CD4-positive, alpha-beta T cell (primary cell): Measurements from ENCODE around the gene PAK1. TPM values are rescaled to one million over a fixed set of nuclear protein-coding genes. Genes with fewer than 3 reads are reported as not detected.

ENCODE experiments used
- ATAC-seq: fragments of 200-7000 bp; cut with Tn5 transposase; one replicate; pipeline ENCODE4 v1.10.0; 2022; ENCODE audit warnings: mild to moderate bottlenecking; ENCODE audit not compliant: poor library complexity
- CTCF ChIA-PET: fragments of 350-600 bp; sonication (Branson Sonifier 250); formaldehyde crosslinking; loops from one replicate; lab custom pipeline; 2021; ENCODE audit warnings: antibody characterized with exemption, inconsistent platforms; lab: Charles Lee
- POLR2A ChIA-PET: fragments of 350-600 bp; sonication (Branson Sonifier 250); formaldehyde crosslinking; loops from one replicate; lab custom pipeline; 2021; ENCODE audit warnings: antibody characterized with exemption, inconsistent platforms; lab: Charles Lee
- DNase-seq, 14 experiments: peaks; one replicate each; pipeline ENCODE4 v3.0.0-alpha.2; 2013 to 2020; ENCODE audit warnings: mixed read lengths in 2 of 14
- H3K27ac ChIP-seq, 2 donors: one replicate each; pipeline versions ENCODE4 v1.5.1 to v1.7.0; 2013; ENCODE audit warnings: low read length in 2 of 2, low read depth in 1 of 2, mild to moderate bottlenecking in 1 of 2
- H3K27me3 ChIP-seq, 2 experiments: 1 replicate in 1 of 2; 2 replicates in 1 of 2; pipeline versions ENCODE4 v1.6.1 to v1.7.0; 2013; ENCODE audit warnings: low read length in 2 of 2, control low read depth in 1 of 2, mild to moderate bottlenecking in 1 of 2, moderate library complexity in 1 of 2; ENCODE audit not compliant: insufficient read depth in 2 of 2, control insufficient read depth in 1 of 2
- H3K36me3 ChIP-seq: one replicate; pipeline ENCODE4 v1.6.1; 2013; ENCODE audit warnings: low read length, control low read depth; ENCODE audit not compliant: insufficient read depth
- H3K4me1 ChIP-seq: one replicate; pipeline ENCODE4 v1.6.1; 2013; ENCODE audit warnings: low read length, control low read depth; ENCODE audit not compliant: insufficient read depth
- H3K4me3 ChIP-seq: one replicate; pipeline ENCODE4 v1.5.1; 2013; ENCODE audit warnings: mild to moderate bottlenecking, low read length, moderate library complexity
- H3K9me3 ChIP-seq, 2 experiments: 1 replicate in 1 of 2; 2 replicates in 1 of 2; pipeline versions ENCODE4 v1.6.1 to v1.7.0; 2013; ENCODE audit warnings: low read length in 2 of 2, mild to moderate bottlenecking in 2 of 2, control low read depth in 1 of 2, moderate library complexity in 1 of 2; ENCODE audit not compliant: control insufficient read depth in 1 of 2, insufficient read depth in 1 of 2
- H3K27ac Mint-ChIP-seq: one replicate; pipeline ENCODE4 v1.8.0; 2020; ENCODE audit warnings: mixed read lengths
- H3K27me3 Mint-ChIP-seq: one replicate; pipeline ENCODE4 v1.8.0; 2021; ENCODE audit warnings: mixed read lengths
- H3K36me3 Mint-ChIP-seq: one replicate; pipeline ENCODE4 v1.8.0; 2021; ENCODE audit warnings: low read depth, mixed read lengths
- H3K4me1 Mint-ChIP-seq: one replicate; pipeline ENCODE4 v1.8.0; 2021; ENCODE audit warnings: low read depth, mixed read lengths
- H3K4me3 Mint-ChIP-seq: one replicate; pipeline ENCODE4 v1.8.0; 2020; ENCODE audit warnings: mild to moderate bottlenecking, mixed read lengths
- H3K9me3 Mint-ChIP-seq: one replicate; pipeline ENCODE4 v1.8.0; 2020; ENCODE audit warnings: mixed read lengths
- CTCF ChIP-seq: fragments of 200-600 bp; IDR thresholded peaks from one replicate; pipeline ENCODE4 v1.8.0; 2022; ENCODE audit warnings: antibody characterized with exemption, mild to moderate bottlenecking
- intact Hi-C, 2 experiments: fragments of 100-400 bp; cut with DNase I in 1 of 2; cut with micrococcal nuclease in 1 of 2; formaldehyde crosslinking; loops; one replicate each; pipeline versions ENCODE4 v1.15.1 to v1.9.0; 2023 to 2025; cut with DNase I, micrococcal nuclease
- total RNA-seq, 174 experiments: library from RNA in 2 of 174; stranded (reverse) in 2 of 174; gene quantifications; one replicate each; pipeline ENCODE4 v1.2.3 and lab custom pipeline; 2021 to 2026

PAK1 gene
- total RNA-seq, 2 experiments from 2014 or later: 6.9 to 12.6 TPM

- ATAC-seq: no peak
- no peak overlapping the region for H3K4me3 Mint-ChIP-seq
- peaks cover 7% of the 10 kb centered on the region for H3K4me1 ChIP-seq
- peaks cover 11% of the 10 kb centered on the region for H3K4me1 Mint-ChIP-seq
- POLR2A ChIA-PET: no interaction called here
- H3K9me3 ChIP-seq: no peaks in the 10 kb centered on the region
- H3K36me3 ChIP-seq: no peaks in the 10 kb centered on the region
- H3K27me3 Mint-ChIP-seq: peaks cover 33% of the 10 kb centered on the region
- no peak for DNase-seq
- H3K4me3 ChIP-seq: no peak overlapping the region
- TF ChIP-seq CTCF: no peak
- H3K9me3 Mint-ChIP-seq: no peaks in the 10 kb centered on the region
- intact Hi-C loops: no loop called here
- CTCF ChIA-PET: no interaction called here
- H3K27ac ChIP-seq: no peak overlapping the region
- no peak overlapping the region for H3K27ac Mint-ChIP-seq
- no peaks in the 10 kb centered on the region for H3K36me3 Mint-ChIP-seq
- H3K27me3 ChIP-seq: peaks cover 2 to 6% of the 10 kb centered on the region in 2 experiments
Measured at GRCh38 chr11:77468527-77468926, 5.4 kb downstream of the PAK1 start.

- ChIA-PET CTCF (no interaction called here), POLR2A (no interaction called here)
- Mint-ChIP-seq H3K36me3 (no peaks in the 10 kb centered on the region), H3K4me1 (peaks cover 11% of the 10 kb centered on the region), H3K4me3 (no peak overlapping the region), H3K9me3 (no peaks in the 10 kb centered on the region), H3K27ac (no peak overlapping the region), H3K27me3 (peaks cover 34% of the 10 kb centered on the region)
- Histone ChIP-seq H3K4me3 (no peak overlapping the region), H3K27ac (no peak overlapping the region), H3K27me3 (peaks cover 2 to 6% of the 10 kb centered on the region in 2 experiments), H3K9me3 (no peaks in the 10 kb centered on the region), H3K4me1 (peaks cover 3% of the 10 kb centered on the region), H3K36me3 (no peaks in the 10 kb centered on the region)
- DNase-seq (no peak), ATAC-seq (no peak)
- intact Hi-C loops: no loop called here
- no peak for TF ChIP-seq CTCF
Measured at GRCh38 chr11:77467993-77468392, 5.9 kb downstream of the PAK1 start.

- DNase-seq (no peak), ATAC-seq (no peak)
- H3K4me1 Mint-ChIP-seq: peaks cover 8% of the 10 kb centered on the region
- intact Hi-C loops: no loop called here
- H3K9me3 ChIP-seq: no peaks in the 10 kb centered on the region
- H3K4me3 Mint-ChIP-seq: no peak overlapping the region
- peaks cover 0 to 6% of the 10 kb centered on the region in 2 experiments for H3K27me3 ChIP-seq
- CTCF ChIA-PET: no interaction called here
- H3K4me3 ChIP-seq: no peak overlapping the region
- H3K9me3 Mint-ChIP-seq: no peaks in the 10 kb centered on the region
- no peaks in the 10 kb centered on the region for H3K36me3 ChIP-seq
- no peak overlapping the region for H3K27ac Mint-ChIP-seq
- no peaks in the 10 kb centered on the region for H3K36me3 Mint-ChIP-seq
- POLR2A ChIA-PET: no interaction called here
- peaks cover 34% of the 10 kb centered on the region for H3K27me3 Mint-ChIP-seq
- no peak overlapping the region for H3K27ac ChIP-seq
- no peaks in the 10 kb centered on the region for H3K4me1 ChIP-seq
- no peak for TF ChIP-seq CTCF
Measured at GRCh38 chr11:77467233-77467632, 6.7 kb downstream of the PAK1 start.
